GM23338 (cell line): ENCODE data around the gene PUM1. TPM values are rescaled to one million over a fixed set of nuclear protein-coding genes. Genes with fewer than 3 reads are reported as not detected.

Experiments used
- ATAC-seq: fragments of 200-7000 bp; cut with Tn5 transposase; 3 replicates; pipeline ENCODE4 v1.9.1; 2020
- DNase-seq: peaks from one replicate; pipeline ENCODE4 v3.0.0-alpha.2; 2015; ENCODE audit warnings: low spot score
- H2AFZ ChIP-seq: fragments of 200-600 bp; sonication (generic); 2 replicates; pipeline ENCODE4 v1.8.0; 2016; ENCODE audit warnings: antibody characterized with exemption, mild to moderate bottlenecking, moderate library complexity
- H3F3A ChIP-seq: fragments of 200-600 bp; sonication (generic); replicated peaks from 2 replicates; pipeline ENCODE4 v1.8.0; 2017; ENCODE audit warnings: antibody characterized with exemption, mixed run types, low read depth
- H3K27ac ChIP-seq: fragments of 200-600 bp; sonication (generic); 2 replicates; pipeline ENCODE4 v1.6.1; 2016; ENCODE audit warnings: low read depth
- H3K27me3 ChIP-seq: fragments of 200-600 bp; sonication (generic); 2 replicates; pipeline ENCODE4 v1.8.0; 2016; ENCODE audit warnings: mild to moderate bottlenecking, mixed run types, moderate library complexity; ENCODE audit not compliant: insufficient read depth
- H3K36me3 ChIP-seq: fragments of 200-600 bp; sonication (generic); 2 replicates; pipeline ENCODE4 v1.8.0; 2016; ENCODE audit warnings: mild to moderate bottlenecking; ENCODE audit not compliant: insufficient read depth
- H3K4me1 ChIP-seq: fragments of 200-600 bp; sonication (generic); 2 replicates; pipeline ENCODE4 v1.8.0; 2016; ENCODE audit warnings: mild to moderate bottlenecking, moderate library complexity; ENCODE audit not compliant: insufficient read depth
- H3K4me2 ChIP-seq: fragments of 200-600 bp; sonication (generic); 2 replicates; pipeline ENCODE4 v1.7.1; 2017; ENCODE audit warnings: mixed run types
- H3K4me3 ChIP-seq: fragments of 200-600 bp; sonication (generic); 2 replicates; pipeline ENCODE4 v1.6.1; 2016; ENCODE audit warnings: mixed run types
- H3K79me2 ChIP-seq: fragments of 200-600 bp; sonication (generic); replicated peaks from 2 replicates; pipeline ENCODE4 v1.8.0; 2017; ENCODE audit warnings: mild to moderate bottlenecking; ENCODE audit not compliant: insufficient read depth
- H3K9me2 ChIP-seq: fragments of 200-600 bp; sonication (generic); 2 replicates; pipeline ENCODE4 v1.8.0; 2017; ENCODE audit not compliant: insufficient read depth
- H4K20me1 ChIP-seq: fragments of 200-600 bp; sonication (generic); replicated peaks from 2 replicates; pipeline ENCODE4 v1.8.0; 2017; ENCODE audit warnings: mild to moderate bottlenecking; ENCODE audit not compliant: insufficient read depth
- H3K27ac Mint-ChIP-seq: 2 replicates; pipeline ENCODE4 v1.8.0; 2020; ENCODE audit warnings: inconsistent platforms, mild to moderate bottlenecking, moderate library complexity, mixed read lengths
- H3K27me3 Mint-ChIP-seq: 3 replicates; pipeline ENCODE4 v1.8.0; 2022; ENCODE audit warnings: low read depth, mild to moderate bottlenecking, moderate library complexity, mixed read lengths, inconsistent platforms; ENCODE audit not compliant: insufficient read depth, poor library complexity
- H3K36me3 Mint-ChIP-seq: 3 replicates; pipeline ENCODE4 v1.8.0; 2021; ENCODE audit warnings: low read depth, mild to moderate bottlenecking, inconsistent platforms, moderate library complexity, mixed read lengths
- H3K4me1 Mint-ChIP-seq: 3 replicates; pipeline ENCODE4 v1.8.0; 2020; ENCODE audit warnings: mild to moderate bottlenecking, inconsistent platforms, mixed read lengths
- H3K4me3 Mint-ChIP-seq: 3 replicates; pipeline ENCODE4 v1.8.0; 2021; ENCODE audit warnings: moderate library complexity, mild to moderate bottlenecking, inconsistent platforms, mixed read lengths
- H3K9me3 Mint-ChIP-seq: 3 replicates; pipeline ENCODE4 v1.8.0; 2020; ENCODE audit warnings: moderate library complexity, mild to moderate bottlenecking, inconsistent platforms, mixed read lengths
- CREB1 ChIP-seq: fragments of 250-450 bp; sonication (Bioruptor Pico); IDR thresholded peaks from 2 replicates; pipeline ENCODE4 v1.5.0; 2020; ENCODE audit warnings: low read depth, mild to moderate bottlenecking, moderate library complexity
- EZH2 ChIP-seq: fragments of 200-600 bp; sonication (generic); IDR thresholded peaks from one replicate; pipeline ENCODE4 v1.8.0; 2017; ENCODE audit warnings: antibody characterized with exemption, mild to moderate bottlenecking, low read depth; ENCODE audit not compliant: unreplicated experiment
- EZH2phosphoT487 ChIP-seq: fragments of 200-600 bp; sonication (generic); IDR thresholded peaks from one replicate; pipeline ENCODE4 v1.8.1; 2018; ENCODE audit warnings: antibody characterized with exemption; ENCODE audit not compliant: unreplicated experiment
- JUNB ChIP-seq: IDR thresholded peaks from one replicate; pipeline ENCODE4 v1.6.1; 2016; ENCODE audit warnings: antibody characterized with exemption; ENCODE audit not compliant: unreplicated experiment
- NANOG ChIP-seq: IDR thresholded peaks from 2 replicates; pipeline ENCODE4 v1.6.1; 2016; ENCODE audit warnings: antibody characterized with exemption, borderline replicate concordance
- POLR2AphosphoS5 ChIP-seq: IDR thresholded peaks from 2 replicates; pipeline ENCODE4 v1.6.1; 2016; ENCODE audit warnings: antibody characterized with exemption, low read depth
- STAT1 ChIP-seq: IDR thresholded peaks from one replicate; pipeline ENCODE4 v1.6.1; 2016; ENCODE audit warnings: antibody characterized with exemption; ENCODE audit not compliant: unreplicated experiment
- ZNF114 ChIP-seq: fragments of 250-450 bp; sonication (Bioruptor Pico); IDR thresholded peaks from 2 replicates; pipeline ENCODE4 v1.5.0; 2020; ENCODE audit warnings: mild to moderate bottlenecking, moderate library complexity
- ZNF331 ChIP-seq: fragments of 250-450 bp; sonication (Bioruptor Pico); IDR thresholded peaks from 2 replicates; pipeline ENCODE4 v1.5.0; 2020; ENCODE audit warnings: low read depth, mild to moderate bottlenecking, moderate library complexity
- polyA plus RNA-seq: library from polyadenylated mRNA; unstranded; fragments of >200 nt; fragmentation: Nextera tagmentation; extraction: Ambion mirVana; gene quantifications from 2 replicates; pipeline ENCODE4 v1.2.1, GENCODE V29; 2016
- total RNA-seq: library from RNA; depleted of rRNA; stranded (reverse); fragments of >200 nt; shearing (Covaris generic); gene quantifications from 2 replicates; pipeline ENCODE4 v1.2.3, GENCODE V29; 2014
- TF ChIP-seq, protein P1 (sequence below): IDR thresholded peaks from one replicate; pipeline ENCODE4 v1.6.1; 2018; ENCODE audit warnings: antibody characterized with exemption; ENCODE audit not compliant: unreplicated experiment
- TF ChIP-seq, protein P2 (sequence below): fragments of 250-450 bp; sonication (Bioruptor Pico); IDR thresholded peaks from 2 replicates; pipeline ENCODE4 v1.5.0; 2020; ENCODE audit warnings: mild to moderate bottlenecking, moderate library complexity
- TF ChIP-seq, protein P3 (sequence below), 2 experiments: fragments of 200-600 bp in 1 of 2; sonication (generic) in 1 of 2; conservative IDR thresholded peaks; 2 replicates each; pipeline versions ENCODE4 v1.5.1 to v1.6.1; 2016 to 2017; ENCODE audit warnings: antibody characterized with exemption in 2 of 2, low read depth in 2 of 2, mild to moderate bottlenecking in 2 of 2, moderate library complexity in 1 of 2
- TF ChIP-seq, protein P4 (sequence below): IDR thresholded peaks from 2 replicates; pipeline ENCODE4 v1.6.1; 2016; ENCODE audit warnings: antibody characterized with exemption

The PUM1 gene
- total and polyA plus RNA-seq, 2 experiments from 2014 or later = 44.4 to 117 TPM

DNA sequence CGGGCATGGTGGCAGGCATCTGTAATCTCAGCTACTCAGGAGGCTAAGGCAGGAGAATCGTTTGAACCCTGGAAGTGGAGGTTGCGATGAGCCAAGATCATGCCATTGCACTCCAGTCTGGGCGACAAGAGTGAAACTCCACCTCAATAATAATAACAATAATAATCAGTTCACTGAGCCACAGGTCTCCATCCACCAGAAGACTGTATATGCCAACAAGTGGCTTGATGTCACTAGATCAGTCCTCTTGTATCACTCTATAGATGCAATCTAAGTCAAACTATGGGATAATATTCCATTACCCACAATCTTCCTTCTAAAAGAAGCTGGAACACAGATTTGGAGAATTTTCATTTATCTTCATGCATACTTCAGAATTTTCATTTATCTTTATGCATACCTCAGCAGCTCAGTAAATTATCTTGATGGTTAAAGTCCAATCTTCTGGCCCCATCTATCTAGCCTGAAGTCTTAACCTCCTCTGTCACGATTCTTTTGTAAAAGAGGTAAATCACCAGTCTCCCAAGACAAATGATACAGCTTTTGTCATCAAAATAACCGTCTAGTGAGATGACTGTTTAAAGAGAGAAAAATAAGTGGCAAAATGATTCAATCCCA is 61.8 kb downstream of the PUM1 start:
- TF ChIP-seq, protein P1, sequence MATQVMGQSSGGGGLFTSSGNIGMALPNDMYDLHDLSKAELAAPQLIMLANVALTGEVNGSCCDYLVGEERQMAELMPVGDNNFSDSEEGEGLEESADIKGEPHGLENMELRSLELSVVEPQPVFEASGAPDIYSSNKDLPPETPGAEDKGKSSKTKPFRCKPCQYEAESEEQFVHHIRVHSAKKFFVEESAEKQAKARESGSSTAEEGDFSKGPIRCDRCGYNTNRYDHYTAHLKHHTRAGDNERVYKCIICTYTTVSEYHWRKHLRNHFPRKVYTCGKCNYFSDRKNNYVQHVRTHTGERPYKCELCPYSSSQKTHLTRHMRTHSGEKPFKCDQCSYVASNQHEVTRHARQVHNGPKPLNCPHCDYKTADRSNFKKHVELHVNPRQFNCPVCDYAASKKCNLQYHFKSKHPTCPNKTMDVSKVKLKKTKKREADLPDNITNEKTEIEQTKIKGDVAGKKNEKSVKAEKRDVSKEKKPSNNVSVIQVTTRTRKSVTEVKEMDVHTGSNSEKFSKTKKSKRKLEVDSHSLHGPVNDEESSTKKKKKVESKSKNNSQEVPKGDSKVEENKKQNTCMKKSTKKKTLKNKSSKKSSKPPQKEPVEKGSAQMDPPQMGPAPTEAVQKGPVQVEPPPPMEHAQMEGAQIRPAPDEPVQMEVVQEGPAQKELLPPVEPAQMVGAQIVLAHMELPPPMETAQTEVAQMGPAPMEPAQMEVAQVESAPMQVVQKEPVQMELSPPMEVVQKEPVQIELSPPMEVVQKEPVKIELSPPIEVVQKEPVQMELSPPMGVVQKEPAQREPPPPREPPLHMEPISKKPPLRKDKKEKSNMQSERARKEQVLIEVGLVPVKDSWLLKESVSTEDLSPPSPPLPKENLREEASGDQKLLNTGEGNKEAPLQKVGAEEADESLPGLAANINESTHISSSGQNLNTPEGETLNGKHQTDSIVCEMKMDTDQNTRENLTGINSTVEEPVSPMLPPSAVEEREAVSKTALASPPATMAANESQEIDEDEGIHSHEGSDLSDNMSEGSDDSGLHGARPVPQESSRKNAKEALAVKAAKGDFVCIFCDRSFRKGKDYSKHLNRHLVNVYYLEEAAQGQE = no peak
- no peak for TF ChIP-seq POLR2AphosphoS5
- no peak for TF ChIP-seq JUNB
- TF ChIP-seq EZH2phosphoT487 = no peak
- no peak for TF ChIP-seq NANOG
- TF ChIP-seq, protein P2, sequence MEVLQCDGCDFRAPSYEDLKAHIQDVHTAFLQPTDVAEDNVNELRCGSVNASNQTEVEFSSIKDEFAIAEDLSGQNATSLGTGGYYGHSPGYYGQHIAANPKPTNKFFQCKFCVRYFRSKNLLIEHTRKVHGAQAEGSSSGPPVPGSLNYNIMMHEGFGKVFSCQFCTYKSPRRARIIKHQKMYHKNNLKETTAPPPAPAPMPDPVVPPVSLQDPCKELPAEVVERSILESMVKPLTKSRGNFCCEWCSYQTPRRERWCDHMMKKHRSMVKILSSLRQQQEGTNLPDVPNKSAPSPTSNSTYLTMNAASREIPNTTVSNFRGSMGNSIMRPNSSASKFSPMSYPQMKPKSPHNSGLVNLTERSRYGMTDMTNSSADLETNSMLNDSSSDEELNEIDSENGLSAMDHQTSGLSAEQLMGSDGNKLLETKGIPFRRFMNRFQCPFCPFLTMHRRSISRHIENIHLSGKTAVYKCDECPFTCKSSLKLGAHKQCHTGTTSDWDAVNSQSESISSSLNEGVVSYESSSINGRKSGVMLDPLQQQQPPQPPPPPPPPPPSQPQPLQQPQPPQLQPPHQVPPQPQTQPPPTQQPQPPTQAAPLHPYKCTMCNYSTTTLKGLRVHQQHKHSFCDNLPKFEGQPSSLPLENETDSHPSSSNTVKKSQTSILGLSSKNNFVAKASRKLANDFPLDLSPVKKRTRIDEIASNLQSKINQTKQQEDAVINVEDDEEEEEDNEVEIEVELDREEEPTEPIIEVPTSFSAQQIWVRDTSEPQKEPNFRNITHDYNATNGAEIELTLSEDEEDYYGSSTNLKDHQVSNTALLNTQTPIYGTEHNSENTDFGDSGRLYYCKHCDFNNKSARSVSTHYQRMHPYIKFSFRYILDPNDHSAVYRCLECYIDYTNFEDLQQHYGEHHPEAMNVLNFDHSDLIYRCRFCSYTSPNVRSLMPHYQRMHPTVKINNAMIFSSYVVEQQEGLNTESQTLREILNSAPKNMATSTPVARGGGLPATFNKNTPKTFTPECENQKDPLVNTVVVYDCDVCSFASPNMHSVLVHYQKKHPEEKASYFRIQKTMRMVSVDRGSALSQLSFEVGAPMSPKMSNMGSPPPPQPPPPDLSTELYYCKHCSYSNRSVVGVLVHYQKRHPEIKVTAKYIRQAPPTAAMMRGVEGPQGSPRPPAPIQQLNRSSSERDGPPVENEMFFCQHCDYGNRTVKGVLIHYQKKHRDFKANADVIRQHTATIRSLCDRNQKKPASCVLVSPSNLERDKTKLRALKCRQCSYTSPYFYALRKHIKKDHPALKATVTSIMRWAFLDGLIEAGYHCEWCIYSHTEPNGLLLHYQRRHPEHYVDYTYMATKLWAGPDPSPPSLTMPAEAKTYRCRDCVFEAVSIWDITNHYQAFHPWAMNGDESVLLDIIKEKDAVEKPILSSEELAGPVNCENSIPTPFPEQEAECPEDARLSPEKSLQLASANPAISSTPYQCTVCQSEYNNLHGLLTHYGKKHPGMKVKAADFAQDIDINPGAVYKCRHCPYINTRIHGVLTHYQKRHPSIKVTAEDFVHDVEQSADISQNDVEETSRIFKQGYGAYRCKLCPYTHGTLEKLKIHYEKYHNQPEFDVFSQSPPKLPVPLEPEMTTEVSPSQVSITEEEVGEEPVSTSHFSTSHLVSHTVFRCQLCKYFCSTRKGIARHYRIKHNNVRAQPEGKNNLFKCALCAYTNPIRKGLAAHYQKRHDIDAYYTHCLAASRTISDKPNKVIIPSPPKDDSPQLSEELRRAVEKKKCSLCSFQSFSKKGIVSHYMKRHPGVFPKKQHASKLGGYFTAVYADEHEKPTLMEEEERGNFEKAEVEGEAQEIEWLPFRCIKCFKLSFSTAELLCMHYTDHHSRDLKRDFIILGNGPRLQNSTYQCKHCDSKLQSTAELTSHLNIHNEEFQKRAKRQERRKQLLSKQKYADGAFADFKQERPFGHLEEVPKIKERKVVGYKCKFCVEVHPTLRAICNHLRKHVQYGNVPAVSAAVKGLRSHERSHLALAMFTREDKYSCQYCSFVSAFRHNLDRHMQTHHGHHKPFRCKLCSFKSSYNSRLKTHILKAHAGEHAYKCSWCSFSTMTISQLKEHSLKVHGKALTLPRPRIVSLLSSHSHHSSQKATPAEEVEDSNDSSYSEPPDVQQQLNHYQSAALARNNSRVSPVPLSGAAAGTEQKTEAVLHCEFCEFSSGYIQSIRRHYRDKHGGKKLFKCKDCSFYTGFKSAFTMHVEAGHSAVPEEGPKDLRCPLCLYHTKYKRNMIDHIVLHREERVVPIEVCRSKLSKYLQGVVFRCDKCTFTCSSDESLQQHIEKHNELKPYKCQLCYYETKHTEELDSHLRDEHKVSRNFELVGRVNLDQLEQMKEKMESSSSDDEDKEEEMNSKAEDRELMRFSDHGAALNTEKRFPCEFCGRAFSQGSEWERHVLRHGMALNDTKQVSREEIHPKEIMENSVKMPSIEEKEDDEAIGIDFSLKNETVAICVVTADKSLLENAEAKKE = no peak
- no peak for TF ChIP-seq EZH2
- TF ChIP-seq CREB1 = no peak
- TF ChIP-seq ZNF114 = no peak
- no peak for TF ChIP-seq STAT1
- TF ChIP-seq, protein P3, sequence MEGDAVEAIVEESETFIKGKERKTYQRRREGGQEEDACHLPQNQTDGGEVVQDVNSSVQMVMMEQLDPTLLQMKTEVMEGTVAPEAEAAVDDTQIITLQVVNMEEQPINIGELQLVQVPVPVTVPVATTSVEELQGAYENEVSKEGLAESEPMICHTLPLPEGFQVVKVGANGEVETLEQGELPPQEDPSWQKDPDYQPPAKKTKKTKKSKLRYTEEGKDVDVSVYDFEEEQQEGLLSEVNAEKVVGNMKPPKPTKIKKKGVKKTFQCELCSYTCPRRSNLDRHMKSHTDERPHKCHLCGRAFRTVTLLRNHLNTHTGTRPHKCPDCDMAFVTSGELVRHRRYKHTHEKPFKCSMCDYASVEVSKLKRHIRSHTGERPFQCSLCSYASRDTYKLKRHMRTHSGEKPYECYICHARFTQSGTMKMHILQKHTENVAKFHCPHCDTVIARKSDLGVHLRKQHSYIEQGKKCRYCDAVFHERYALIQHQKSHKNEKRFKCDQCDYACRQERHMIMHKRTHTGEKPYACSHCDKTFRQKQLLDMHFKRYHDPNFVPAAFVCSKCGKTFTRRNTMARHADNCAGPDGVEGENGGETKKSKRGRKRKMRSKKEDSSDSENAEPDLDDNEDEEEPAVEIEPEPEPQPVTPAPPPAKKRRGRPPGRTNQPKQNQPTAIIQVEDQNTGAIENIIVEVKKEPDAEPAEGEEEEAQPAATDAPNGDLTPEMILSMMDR (conservative IDR thresholded peaks at IDR 0.05; ENCODE audit: low read depth in 2 of 2) = no peak
- TF ChIP-seq ZNF331 (CRISPR knock-in tag) = no peak
- TF ChIP-seq, protein P4, sequence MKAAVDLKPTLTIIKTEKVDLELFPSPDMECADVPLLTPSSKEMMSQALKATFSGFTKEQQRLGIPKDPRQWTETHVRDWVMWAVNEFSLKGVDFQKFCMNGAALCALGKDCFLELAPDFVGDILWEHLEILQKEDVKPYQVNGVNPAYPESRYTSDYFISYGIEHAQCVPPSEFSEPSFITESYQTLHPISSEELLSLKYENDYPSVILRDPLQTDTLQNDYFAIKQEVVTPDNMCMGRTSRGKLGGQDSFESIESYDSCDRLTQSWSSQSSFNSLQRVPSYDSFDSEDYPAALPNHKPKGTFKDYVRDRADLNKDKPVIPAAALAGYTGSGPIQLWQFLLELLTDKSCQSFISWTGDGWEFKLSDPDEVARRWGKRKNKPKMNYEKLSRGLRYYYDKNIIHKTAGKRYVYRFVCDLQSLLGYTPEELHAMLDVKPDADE = no peak
- H4K20me1 ChIP-seq = peaks cover 68% of the 10 kb centered on the region
- H3K4me2 ChIP-seq = no peak overlapping the region
- Mint-ChIP-seq H3K9me3 (no peaks in the 10 kb centered on the region), H3K36me3 (peaks cover 38% of the 10 kb centered on the region), H3K4me3 (no peak overlapping the region), H3K27me3 (no peaks in the 10 kb centered on the region), H3K27ac (no peak overlapping the region), H3K4me1 (peaks cover 18% of the 10 kb centered on the region)
- H3K9me2 ChIP-seq = no peaks in the 10 kb centered on the region
- no peaks in the 10 kb centered on the region for H3F3A ChIP-seq
- H3K27me3 ChIP-seq = no peaks in the 10 kb centered on the region
- no peak for ATAC-seq
- no peak overlapping the region for H3K27ac ChIP-seq
- H2AFZ ChIP-seq = no peak overlapping the region
- H3K36me3 ChIP-seq = peaks cover 25% of the 10 kb centered on the region; the same call in 1 of the 2 replicates
- peaks cover 5% of the 10 kb centered on the region for H3K4me1 ChIP-seq
- H3K79me2 ChIP-seq = peaks cover 99% of the 10 kb centered on the region
- H3K4me3 ChIP-seq = no peak overlapping the region
- no peak for DNase-seq
